Activated CD4-positive, CD25-positive, alpha-beta regulatory T cell (primary cell): Measurements from ENCODE around the gene SP3.
"Not testable (repeated sequence)": the region's sequence is repeated elsewhere in the genome, so short reads cannot be mapped to it uniquely, and the experiment has no call there.

Source experiments
- DNase-seq, 4 experiments: peaks; one replicate each; lab custom pipeline; 2025; lab: John Stamatoyannopoulos, UW

SP3 gene

DNA sequence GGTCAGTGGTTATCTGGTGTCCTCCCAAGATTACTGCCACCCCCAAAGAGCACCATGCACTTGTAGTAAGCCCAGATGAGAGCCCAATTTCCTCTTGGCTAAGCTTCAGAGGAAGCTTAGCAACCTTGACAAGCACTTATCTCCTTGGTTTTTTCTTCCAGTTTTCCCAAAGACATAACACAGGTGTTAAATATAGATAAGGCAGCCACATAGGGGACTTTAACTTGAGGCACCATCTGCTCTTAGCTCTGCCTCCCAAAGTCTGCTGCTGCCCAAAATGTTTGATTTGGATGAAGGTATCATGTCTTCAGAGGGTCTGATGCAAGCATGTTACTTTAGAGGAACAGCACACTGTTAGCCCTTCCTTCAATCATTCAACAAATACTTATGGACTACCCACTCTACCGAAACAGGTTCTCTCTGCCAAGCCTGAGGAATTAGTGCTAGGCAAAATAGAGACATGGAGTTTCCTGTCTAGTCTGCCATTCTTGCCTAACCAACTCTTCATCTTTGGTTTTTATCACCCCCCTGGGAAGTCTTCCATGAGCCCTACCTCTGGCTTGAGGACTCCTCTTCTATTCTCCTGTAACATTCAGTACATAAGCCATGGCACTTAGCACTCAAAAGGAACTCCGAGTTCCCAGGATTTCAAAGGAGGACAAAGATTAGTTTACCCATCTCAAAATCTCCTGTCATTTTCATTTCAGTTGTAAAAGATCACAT lies 73.7 kb downstream of the SP3 start:
- DNase-seq, result no peak

GRCh38 chr2:173889464-173889863 lies 75.7 kb downstream of the SP3 start:
- not testable (repeated sequence) for DNase-seq

DNA sequence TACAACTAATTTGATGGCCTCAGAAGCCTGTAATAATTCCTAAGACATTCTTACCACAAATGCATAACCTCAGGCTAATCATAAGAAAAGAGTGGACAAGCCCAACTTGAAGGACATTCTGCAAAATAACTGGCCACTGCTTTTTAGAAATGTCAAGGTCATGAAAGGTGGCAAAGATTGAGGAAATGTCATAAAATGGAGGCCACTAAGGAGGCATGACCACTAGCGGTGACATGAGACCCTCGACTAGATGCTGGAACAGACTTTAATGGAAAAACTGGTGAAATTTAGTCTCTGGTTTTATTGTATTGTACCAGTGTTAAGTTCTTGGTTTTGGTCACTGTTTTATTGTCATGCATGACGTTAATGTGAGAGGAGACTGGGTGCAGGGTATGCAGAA lies 78.6 kb downstream of the SP3 start:
- no peak for DNase-seq

DNA sequence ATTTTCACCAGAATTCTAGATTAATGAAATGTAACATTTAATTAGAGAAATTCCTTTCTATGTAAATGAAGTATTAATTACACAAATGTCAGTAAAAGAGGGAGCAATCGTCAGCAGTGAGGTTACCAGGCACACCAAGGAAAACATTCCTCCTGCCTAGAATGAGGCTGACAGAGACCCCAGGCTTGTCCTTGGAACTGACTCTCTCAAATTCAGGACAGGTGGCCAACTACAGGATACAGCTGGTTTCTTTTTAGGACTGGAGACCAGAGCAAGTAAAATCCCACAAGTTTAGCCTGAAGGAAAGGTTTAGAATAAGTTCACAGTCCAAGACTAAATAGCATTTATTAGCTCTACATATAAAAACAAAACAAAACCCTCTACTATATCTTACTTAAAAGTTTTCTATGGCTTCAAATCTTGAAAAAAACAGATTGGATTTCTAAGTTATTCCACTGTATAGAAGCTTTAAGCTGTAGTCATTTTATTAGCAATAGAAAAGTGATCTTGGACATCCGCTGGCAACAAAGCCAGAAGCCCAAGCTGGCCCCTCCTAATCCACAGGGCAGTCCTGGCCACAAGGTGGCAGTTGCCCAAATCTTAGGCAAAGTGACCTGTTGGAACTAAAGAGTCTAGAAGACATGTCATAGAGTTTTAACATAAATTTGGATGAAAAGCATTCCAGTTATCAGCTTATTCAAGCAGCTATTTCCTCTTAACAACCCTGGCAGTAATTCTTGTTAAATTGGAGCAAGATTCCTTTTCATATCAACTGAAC lies 81.0 kb downstream of the SP3 start:
- DNase-seq, result peak in 1 of 4 experiments; percentile 3

- DNase-seq, result no peak
These were observed 83.3 kb downstream of the SP3 start for GRCh38 chr2:173881886-173882285.

DNA sequence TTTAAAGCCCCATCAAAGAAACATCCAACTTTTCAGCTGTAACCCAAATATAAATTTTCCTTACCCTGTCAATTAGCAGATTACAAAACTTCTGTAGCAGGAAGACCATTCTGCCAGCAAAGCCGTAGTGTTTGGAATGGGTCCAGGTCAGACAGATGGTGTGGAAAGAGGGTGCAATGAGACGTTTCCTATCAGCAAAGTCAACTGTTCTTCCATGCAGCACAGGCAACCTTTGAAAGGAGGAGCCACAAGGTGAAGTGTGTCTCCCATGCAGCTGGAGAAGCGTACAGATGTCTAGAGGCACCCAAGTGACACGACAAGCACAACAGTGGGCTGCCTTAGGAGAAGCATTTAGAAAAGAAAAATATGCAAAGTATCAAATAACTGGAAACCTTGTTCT lies 83.7 kb downstream of the SP3 start:
- no peak for DNase-seq

GRCh38 chr2:173880561-173880960 lies 84.6 kb downstream of the SP3 start:
- no peak for DNase-seq

- DNase-seq, result no peak
These were observed 88.2 kb downstream of the SP3 start for GRCh38 chr2:173876833-173877413.

- DNase-seq, result no peak
These were observed 90.3 kb downstream of the SP3 start for GRCh38 chr2:173874894-173875237.

GRCh38 chr2:173874003-173874893 lies 90.9 kb downstream of the SP3 start:
- DNase-seq, result no peak

DNA sequence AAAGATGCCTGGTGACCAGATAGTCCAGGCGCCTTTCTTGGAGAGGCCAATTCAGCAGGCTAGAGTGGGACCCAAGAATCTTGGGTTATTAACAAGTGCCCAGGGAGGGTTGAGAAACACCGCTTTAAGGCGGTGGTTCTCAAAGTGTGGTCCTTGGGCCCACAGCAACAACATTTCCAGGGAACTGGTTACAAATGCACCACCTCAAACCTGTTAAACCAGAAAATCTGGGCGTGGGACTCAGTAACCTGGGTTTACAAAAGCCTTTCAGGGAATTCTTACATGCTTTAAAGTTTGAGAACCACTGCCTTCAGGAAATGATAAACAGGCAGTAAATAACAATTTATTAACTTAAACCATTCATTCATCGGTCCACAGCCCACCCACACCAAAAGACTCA lies 92.5 kb downstream of the SP3 start:
- no peak for DNase-seq

DNA sequence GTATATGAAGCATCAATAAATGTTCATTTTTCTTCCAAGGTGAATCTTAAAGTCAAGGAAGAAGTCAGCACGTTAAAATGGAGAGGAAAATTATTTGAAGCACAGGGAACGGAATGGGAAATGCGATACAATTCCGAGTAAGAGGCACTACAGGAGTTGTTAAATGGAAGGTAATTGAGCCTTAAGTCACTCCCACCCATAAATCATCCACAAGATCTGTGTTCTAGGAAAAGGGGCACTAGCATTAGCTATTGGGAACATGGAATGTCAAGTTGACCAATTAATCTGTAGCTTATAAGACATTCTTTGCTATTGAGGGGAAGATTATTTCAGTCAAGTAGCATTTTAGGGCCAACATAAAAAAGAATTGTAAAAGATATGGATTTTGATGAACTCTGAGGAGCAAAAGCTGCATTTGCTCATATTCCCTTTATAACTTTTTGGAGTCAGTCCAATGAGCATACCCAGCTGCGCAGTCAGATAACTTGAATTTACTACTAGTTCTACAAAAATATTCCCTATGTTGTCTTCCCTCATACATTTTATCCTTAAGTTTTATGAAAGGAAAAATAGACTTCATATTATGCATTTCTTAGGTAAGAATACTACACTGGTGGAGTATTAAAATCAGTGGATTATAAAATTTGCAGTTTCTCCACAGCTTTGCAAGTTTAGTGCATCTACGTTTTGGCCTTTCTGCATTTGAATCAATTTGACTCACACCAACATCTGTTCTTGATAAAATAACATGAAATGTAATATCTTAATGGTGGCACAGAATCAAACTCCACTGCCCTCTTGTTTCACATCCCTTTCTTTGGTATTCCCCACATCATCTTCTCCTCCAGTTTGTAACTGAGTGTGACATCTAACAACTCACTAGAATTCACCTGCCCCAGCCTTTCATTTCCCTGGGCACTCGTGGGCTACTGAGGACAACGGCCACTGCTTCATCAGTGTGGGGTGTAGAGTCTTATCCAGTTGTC lies 95.6 kb downstream of the SP3 start:
- no peak for DNase-seq

GRCh38 chr2:173868406-173868805 lies 96.8 kb downstream of the SP3 start:
- no peak for DNase-seq

GRCh38 chr2:173866874-173867618 lies 98.1 kb downstream of the SP3 start:
- DNase-seq, result no peak

DNA sequence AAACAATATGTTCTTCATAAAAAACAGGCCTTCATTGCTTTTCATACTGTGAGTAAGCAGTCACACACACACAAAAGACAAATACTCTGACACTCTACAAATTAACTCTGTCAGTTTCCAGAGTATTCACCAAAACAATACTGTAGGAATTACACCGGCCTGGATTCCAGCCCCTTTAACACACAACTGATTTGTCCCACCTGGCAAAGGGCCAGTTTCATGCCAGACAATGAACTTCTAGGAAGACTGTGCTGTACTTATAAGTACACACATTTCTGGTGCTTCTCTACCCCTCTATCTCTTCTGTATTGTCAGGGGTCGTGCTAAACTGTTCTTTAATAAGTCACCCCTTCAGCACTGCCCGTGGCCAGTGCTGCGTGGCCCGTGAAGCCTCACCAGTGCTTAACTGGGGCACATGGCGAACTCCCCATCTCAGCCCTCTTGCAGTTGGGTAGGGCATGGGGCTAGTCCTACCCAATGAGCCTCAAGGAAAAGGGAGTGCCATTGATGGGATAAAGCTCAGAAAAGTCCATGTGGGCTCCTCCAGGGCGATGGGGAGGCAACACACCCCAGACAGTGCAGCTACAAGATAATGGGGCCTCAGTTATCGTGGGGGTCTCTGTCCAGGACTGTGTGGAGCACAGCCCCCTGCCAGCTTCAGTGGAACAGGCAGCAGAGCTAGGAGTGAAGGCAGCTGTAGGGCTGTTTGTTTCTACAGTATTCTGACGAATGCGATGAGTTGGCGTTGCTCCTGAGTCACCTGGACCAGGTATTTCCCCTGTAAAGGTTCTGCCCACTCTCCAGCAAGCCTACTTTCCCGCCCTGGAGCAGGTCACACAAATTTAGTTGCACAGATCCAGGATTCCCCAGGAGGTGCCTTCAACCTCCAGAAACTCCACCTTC lies 99.0 kb downstream of the SP3 start:
- no peak for DNase-seq

GRCh38 chr2:173862612-173863217 lies 102.5 kb downstream of the SP3 start:
- DNase-seq, result no peak

GRCh38 chr2:173860566-173860965 lies 104.6 kb downstream of the SP3 start:
- DNase-seq, result no peak

DNA sequence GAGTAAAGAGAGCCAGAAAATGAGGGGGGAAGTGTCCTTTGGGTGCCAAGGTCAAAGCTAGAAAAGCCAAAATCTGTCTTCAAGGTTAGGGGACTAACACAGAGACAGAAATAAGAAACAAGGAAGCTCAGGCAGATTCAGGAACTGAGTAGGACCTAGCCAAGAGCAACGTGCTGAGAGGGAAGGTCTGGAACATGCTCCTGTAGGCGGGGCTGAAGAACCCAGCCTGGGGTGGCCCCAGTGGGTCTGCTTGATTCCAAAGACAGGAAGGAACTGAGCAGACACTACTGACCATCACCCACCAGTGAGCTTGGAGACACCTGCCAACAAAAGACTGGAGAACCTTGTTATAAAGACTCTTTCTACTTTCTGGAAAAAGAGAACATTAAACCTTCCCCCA lies 105.1 kb downstream of the SP3 start:
- DNase-seq, result no peak

GRCh38 chr2:173858291-173858731 lies 106.9 kb downstream of the SP3 start:
- no peak for DNase-seq
